B cell (primary cell): Measurements from ENCODE around the gene CABP5. TPM values are rescaled to one million over a fixed set of nuclear protein-coding genes. Genes with fewer than 3 reads are reported as not detected.

Source experiments
- ATAC-seq: fragments of 200-7000 bp; cut with Tn5 transposase; one replicate; pipeline ENCODE4 v1.10.0; 2021; ENCODE audit warnings: low read depth, mild to moderate bottlenecking, moderate number of reproducible peaks, moderate library complexity
- CTCF ChIA-PET: fragments of 350-600 bp; sonication (Branson Sonifier 250); formaldehyde crosslinking; loops from one replicate; lab custom pipeline; 2021; ENCODE audit warnings: antibody characterized with exemption, inconsistent platforms; lab: Charles Lee
- POLR2A ChIA-PET: fragments of 350-600 bp; sonication (Branson Sonifier 250); formaldehyde crosslinking; loops from one replicate; lab custom pipeline; 2021; ENCODE audit warnings: antibody characterized with exemption; lab: Charles Lee
- DNase-seq: peaks from one replicate; pipeline ENCODE4 v3.0.0; 2013
- H2AFZ ChIP-seq: 2 replicates; pipeline ENCODE4 v1.6.1; 2012; ENCODE audit warnings: mild to moderate bottlenecking, low read depth, low read length; ENCODE audit not compliant: insufficient read depth, poor library complexity, severe bottlenecking
- H3K27ac ChIP-seq, 2 donors: 1 replicate in 1 of 2; 2 replicates in 1 of 2; pipeline ENCODE4 v1.5.1; 2012 to 2013; ENCODE audit warnings: low read length in 2 of 2, mild to moderate bottlenecking in 2 of 2, moderate library complexity in 1 of 2
- H3K27me3 ChIP-seq, 4 experiments: fragments of 200-600 bp in 1 of 4; sonication (generic) in 1 of 4; replicated peaks in 1 of 4; 1 replicate in 2 of 4; 2 replicates in 2 of 4; pipeline versions ENCODE4 v1.6.1 to v1.7.0; 2013 to 2016; ENCODE audit warnings: low read length in 3 of 4, mild to moderate bottlenecking in 2 of 4, mixed read lengths in 1 of 4, moderate library complexity in 1 of 4; ENCODE audit not compliant: insufficient read depth in 4 of 4, control insufficient read depth in 3 of 4; ENCODE audit errors: control extremely low read depth in 1 of 4
- H3K36me3 ChIP-seq, 2 experiments: replicated peaks in 1 of 2; 1 replicate in 1 of 2; 2 replicates in 1 of 2; pipeline versions ENCODE4 v1.6.1 to v1.7.1; 2013; ENCODE audit warnings: low read length in 1 of 2; ENCODE audit not compliant: insufficient read depth in 2 of 2, control insufficient read depth in 1 of 2; ENCODE audit errors: control extremely low read depth in 1 of 2, extremely low read depth in 1 of 2
- H3K4me1 ChIP-seq, 2 donors: fragments of 200-600 bp in 1 of 2; sonication (generic) in 1 of 2; 1 replicate in 1 of 2; 2 replicates in 1 of 2; pipeline versions ENCODE4 v1.5.1 to v1.6.1; 2013 to 2017; ENCODE audit warnings: low read length in 2 of 2; ENCODE audit not compliant: control insufficient read depth in 2 of 2, insufficient read depth in 2 of 2
- H3K4me2 ChIP-seq: replicated peaks from 2 replicates; pipeline ENCODE3; 2012; ENCODE audit warnings: mild to moderate bottlenecking, low read depth, low read length; ENCODE audit not compliant: poor library complexity, severe bottlenecking
- H3K4me3 ChIP-seq, 5 experiments: fragments of 200-600 bp in 1 of 5; sonication (generic) in 1 of 5; 1 replicate in 3 of 5; 2 replicates in 2 of 5; pipeline versions ENCODE4 v1.5.1 to v1.7.0; 2011 to 2016; ENCODE audit warnings: low read length in 4 of 5, mild to moderate bottlenecking in 4 of 5, low read depth in 2 of 5, control low read depth in 1 of 5, moderate library complexity in 1 of 5; ENCODE audit not compliant: insufficient read depth in 1 of 5; ENCODE audit errors: control extremely low read depth in 1 of 5, extremely low read depth in 1 of 5
- H3K79me2 ChIP-seq: fragments of 200-600 bp; sonication (generic); one replicate; pipeline ENCODE4 v1.6.0; 2016; ENCODE audit warnings: low read length; ENCODE audit not compliant: control insufficient read depth, insufficient read depth
- H3K9ac ChIP-seq: fragments of 200-600 bp; sonication (generic); 2 replicates; pipeline ENCODE4 v1.6.1; 2017; ENCODE audit warnings: mild to moderate bottlenecking, low read length, moderate library complexity
- H3K9me3 ChIP-seq, 3 donors: one replicate each; pipeline versions ENCODE4 v1.6.1 to v1.7.1; 2013; ENCODE audit warnings: low read length in 2 of 3; ENCODE audit not compliant: control insufficient read depth in 2 of 3, insufficient read depth in 1 of 3; ENCODE audit errors: control extremely low read depth in 1 of 3
- H4K20me1 ChIP-seq: 2 replicates; pipeline ENCODE4 v1.6.0; 2012; ENCODE audit warnings: mild to moderate bottlenecking, low read length; ENCODE audit not compliant: insufficient read depth, control insufficient read depth, poor library complexity, severe bottlenecking
- H3K27ac Mint-ChIP-seq: one replicate; pipeline ENCODE4 v1.8.0; 2021; ENCODE audit warnings: mixed read lengths
- H3K27me3 Mint-ChIP-seq: one replicate; pipeline ENCODE4 v1.8.0; 2021; ENCODE audit warnings: mixed read lengths
- H3K4me1 Mint-ChIP-seq: one replicate; pipeline ENCODE4 v1.8.0; 2021; ENCODE audit warnings: mixed read lengths
- H3K4me3 Mint-ChIP-seq: one replicate; pipeline ENCODE4 v1.8.0; 2021; ENCODE audit warnings: mixed read lengths
- H3K9me3 Mint-ChIP-seq: one replicate; pipeline ENCODE4 v1.8.0; 2022; ENCODE audit warnings: mixed read lengths; ENCODE audit not compliant: insufficient read depth
- EZH2 ChIP-seq: IDR thresholded peaks from 2 replicates; pipeline ENCODE4 v1.6.1; 2012; ENCODE audit warnings: borderline replicate concordance, low read depth, mild to moderate bottlenecking, moderate library complexity, low read length; ENCODE audit not compliant: insufficient read depth, poor library complexity, severe bottlenecking
- WGBS: methylation state at CpG from one replicate; pipeline ENCODE4 v1.1.5; 2013; ENCODE audit warnings: missing lambda C conversion rate; ENCODE audit not compliant: insufficient coverage; 5-methylcytosine and 5-hydroxymethylcytosine counted together
- intact Hi-C: fragments of 100-400 bp; cut with micrococcal nuclease; formaldehyde crosslinking; loops from one replicate; pipeline ENCODE4 v1.10.0; 2022
- polyA plus RNA-seq: library from polyadenylated mRNA; depleted of rRNA; stranded (reverse); fragments of >200 nt; gene quantifications from 2 replicates; pipeline ENCODE4 v1.2.3, GENCODE V29; 2012
- total RNA-seq, 2 donors: library from RNA; stranded (reverse); fragments of 120-200 nt in 1 of 2; gene quantifications; 1 replicate in 1 of 2; 2 replicates in 1 of 2; pipeline versions ENCODE4 v1.2.3 to v1.2.4, GENCODE V29; 2013 to 2022
- TF ChIP-seq, protein P1 (sequence below): fragments of 200-600 bp; IDR thresholded peaks from one replicate; pipeline ENCODE4 v1.8.0; 2022; ENCODE audit warnings: antibody characterized with exemption, mild to moderate bottlenecking

The CABP5 gene
- total and polyA plus RNA-seq, 2 donors (not counting 1 experiment from before 2014, with no cell fraction given), result not detected

DNA sequence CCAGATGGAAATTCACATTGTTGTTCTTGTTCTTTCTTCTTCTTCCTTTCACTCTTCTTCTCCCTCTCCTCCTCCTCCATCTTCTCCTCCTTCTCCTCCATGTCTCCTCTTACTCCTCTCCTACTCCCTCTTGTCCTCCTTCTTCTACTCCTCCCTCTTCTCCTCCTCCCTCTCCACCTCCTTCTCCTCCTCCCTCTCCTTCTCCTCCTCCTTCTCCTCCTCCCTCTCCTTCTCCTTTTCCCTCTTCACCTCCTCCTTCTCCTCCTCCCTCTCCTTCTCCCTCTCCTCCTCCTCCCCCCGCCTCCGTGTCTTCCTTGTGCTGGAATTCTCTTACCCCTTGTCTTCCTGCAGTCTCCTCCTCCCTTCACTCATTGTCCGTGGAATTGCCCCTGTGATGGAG lies 18.4 kb downstream of the CABP5 start:
- Mint-ChIP-seq H3K4me1 (no peaks in the 10 kb centered on the region), H3K4me3 (no peak overlapping the region), H3K27me3 (peaks cover 25% of the 10 kb centered on the region), H3K27ac (no peak overlapping the region), H3K9me3 (no peaks in the 10 kb centered on the region)
- Histone ChIP-seq H3K9ac (no peak overlapping the region), H3K36me3 (no peaks in the 10 kb centered on the region), H3K9me3 (peaks cover 0 to 3% (median 0%) of the 10 kb centered on the region in 3 donors), H3K79me2 (no peaks in the 10 kb centered on the region), H3K4me2 (no peak overlapping the region), H3K4me3 (no peak overlapping the region), H4K20me1 (no peaks in the 10 kb centered on the region), H3K27me3 (peaks cover 0 to 8% (median 0%) of the 10 kb centered on the region in 4 experiments), H2AFZ (no peak overlapping the region), H3K4me1 (no peaks in the 10 kb centered on the region), H3K27ac (no peak overlapping the region)
- intact Hi-C loops, result no loop called here
- TF ChIP-seq, protein P1, sequence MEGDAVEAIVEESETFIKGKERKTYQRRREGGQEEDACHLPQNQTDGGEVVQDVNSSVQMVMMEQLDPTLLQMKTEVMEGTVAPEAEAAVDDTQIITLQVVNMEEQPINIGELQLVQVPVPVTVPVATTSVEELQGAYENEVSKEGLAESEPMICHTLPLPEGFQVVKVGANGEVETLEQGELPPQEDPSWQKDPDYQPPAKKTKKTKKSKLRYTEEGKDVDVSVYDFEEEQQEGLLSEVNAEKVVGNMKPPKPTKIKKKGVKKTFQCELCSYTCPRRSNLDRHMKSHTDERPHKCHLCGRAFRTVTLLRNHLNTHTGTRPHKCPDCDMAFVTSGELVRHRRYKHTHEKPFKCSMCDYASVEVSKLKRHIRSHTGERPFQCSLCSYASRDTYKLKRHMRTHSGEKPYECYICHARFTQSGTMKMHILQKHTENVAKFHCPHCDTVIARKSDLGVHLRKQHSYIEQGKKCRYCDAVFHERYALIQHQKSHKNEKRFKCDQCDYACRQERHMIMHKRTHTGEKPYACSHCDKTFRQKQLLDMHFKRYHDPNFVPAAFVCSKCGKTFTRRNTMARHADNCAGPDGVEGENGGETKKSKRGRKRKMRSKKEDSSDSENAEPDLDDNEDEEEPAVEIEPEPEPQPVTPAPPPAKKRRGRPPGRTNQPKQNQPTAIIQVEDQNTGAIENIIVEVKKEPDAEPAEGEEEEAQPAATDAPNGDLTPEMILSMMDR, result no peak
- TF ChIP-seq EZH2, result no peak
- DNase-seq (no peak), ATAC-seq (no peak)
- 80% methylated on average over 1 of the region's 3 CpGs for WGBS
- ChIA-PET POLR2A (no interaction called here), CTCF (no interaction called here)

- H3K4me1 ChIP-seq, result no peaks in the 10 kb centered on the region
- peaks cover 0 to 8% (median 0%) of the 10 kb centered on the region in 4 experiments for H3K27me3 ChIP-seq
- intact Hi-C loops, result no loop called here
- no peak overlapping the region for H3K4me2 ChIP-seq
- peaks cover 0 to 3% (median 0%) of the 10 kb centered on the region in 3 donors for H3K9me3 ChIP-seq
- TF ChIP-seq, protein P1, result no peak
- no peak for TF ChIP-seq EZH2
- ATAC-seq (no peak), DNase-seq (no peak)
- no peak overlapping the region for H2AFZ ChIP-seq
- WGBS, result no CpG with 5 or more reads among the region's 3 CpGs
- no peak overlapping the region for H3K4me3 ChIP-seq
- no peak overlapping the region for H3K9ac ChIP-seq
- H4K20me1 ChIP-seq, result no peaks in the 10 kb centered on the region
- no peaks in the 10 kb centered on the region for H3K4me1 Mint-ChIP-seq
- H3K27ac Mint-ChIP-seq, result no peak overlapping the region
- no peak overlapping the region for H3K27ac ChIP-seq
- CTCF ChIA-PET, result no interaction called here
- H3K27me3 Mint-ChIP-seq, result peaks cover 25% of the 10 kb centered on the region
- H3K4me3 Mint-ChIP-seq, result no peak overlapping the region
- H3K36me3 ChIP-seq, result no peaks in the 10 kb centered on the region
- POLR2A ChIA-PET, result no interaction called here
- no peaks in the 10 kb centered on the region for H3K9me3 Mint-ChIP-seq
- H3K79me2 ChIP-seq, result no peaks in the 10 kb centered on the region
Measured at GRCh38 chr19:48023518-48023917, 20.4 kb downstream of the CABP5 start.
